SU-DHL-6 (cell line): Measurements from ENCODE around the gene MAML2.
A peak's percentile ranks its signal among the peaks of the same experiment; 100 is the strongest.

Source experiments
- H2AFZ ChIP-seq: fragments of 200-600 bp; sonication (generic); 2 replicates; pipeline ENCODE4 v1.6.1; 2014; ENCODE audit warnings: low read depth, mild to moderate bottlenecking, moderate library complexity, mixed read lengths, antibody characterized with exemption, low read length; ENCODE audit not compliant: severe bottlenecking
- H3F3A ChIP-seq: fragments of 200-600 bp; shearing (Covaris generic); 2 replicates; pipeline ENCODE4 v1.6.0; 2016; ENCODE audit warnings: antibody characterized with exemption, mild to moderate bottlenecking; ENCODE audit not compliant: insufficient read depth
- H3K27ac ChIP-seq: fragments of 200-600 bp; sonication (generic); 2 replicates; pipeline ENCODE4 v1.5.1; 2016; ENCODE audit warnings: low read depth, mild to moderate bottlenecking, low read length, moderate library complexity, mixed read lengths
- H3K27me3 ChIP-seq: fragments of 200-600 bp; sonication (generic), shearing (Covaris generic); 2 replicates; pipeline ENCODE4 v1.6.0; 2014; ENCODE audit warnings: mild to moderate bottlenecking, low read length
- H3K36me3 ChIP-seq: fragments of 200-600 bp; sonication (generic); 2 replicates; pipeline ENCODE4 v1.6.1; 2014; ENCODE audit warnings: mild to moderate bottlenecking, low read length, mixed read lengths
- H3K4me2 ChIP-seq: fragments of 300-600, 200-600 bp; shearing (Covaris generic), sonication (generic); 2 replicates; pipeline ENCODE4 v1.6.0; 2014; ENCODE audit warnings: low read length, low read depth, mild to moderate bottlenecking; ENCODE audit not compliant: poor library complexity, severe bottlenecking
- H3K4me3 ChIP-seq: fragments of 200-600 bp; sonication (generic); 2 replicates; pipeline ENCODE4 v1.5.1; 2014; ENCODE audit warnings: antibody characterized with exemption, low read length, mild to moderate bottlenecking, mixed read lengths; ENCODE audit not compliant: insufficient read depth, poor library complexity, severe bottlenecking
- H3K79me2 ChIP-seq: fragments of 200-600 bp; sonication (generic); 2 replicates; pipeline ENCODE4 v1.6.1; 2014; ENCODE audit warnings: mild to moderate bottlenecking, low read length, moderate library complexity; ENCODE audit not compliant: insufficient read depth
- H3K9ac ChIP-seq: fragments of 200-600 bp; sonication (generic); 2 replicates; pipeline ENCODE4 v1.7.0; 2014; ENCODE audit warnings: mild to moderate bottlenecking, low read length
- H3K9me2 ChIP-seq: fragments of 200-600 bp; sonication (generic); replicated peaks from 2 replicates; pipeline ENCODE4 v1.6.1; 2014; ENCODE audit warnings: low read length; ENCODE audit not compliant: insufficient read depth
- H3K9me3 ChIP-seq: fragments of 200-600 bp; sonication (generic); 2 replicates; pipeline ENCODE4 v1.6.1; 2014; ENCODE audit warnings: low read length, mixed read lengths; ENCODE audit not compliant: insufficient read depth
- H4K20me1 ChIP-seq: fragments of 200-600 bp; sonication (generic); 2 replicates; pipeline ENCODE4 v1.6.1; 2014; ENCODE audit warnings: low read depth, mild to moderate bottlenecking, antibody characterized with exemption, low read length, moderate library complexity, mixed read lengths
- CTCF ChIP-seq: fragments of 200-600 bp; sonication (generic); IDR thresholded peaks from one replicate; pipeline ENCODE4 v1.5.1; 2017; ENCODE audit warnings: antibody characterized with exemption, mild to moderate bottlenecking, low read length, moderate library complexity; ENCODE audit not compliant: insufficient read depth, poor library complexity, severe bottlenecking
- EZH2phosphoT487 ChIP-seq: fragments of 200-600 bp; sonication (generic), shearing (Covaris generic); conservative IDR thresholded peaks from 2 replicates; pipeline ENCODE4 v1.6.1; 2018; ENCODE audit warnings: mild to moderate bottlenecking, antibody characterized with exemption, low read length, moderate library complexity, mixed read lengths

The MAML2 gene

GRCh38 chr11:96015906-96016565 lies 327.0 kb downstream of the MAML2 start:
- H4K20me1 ChIP-seq, result no peaks in the 10 kb centered on the region
- no peak overlapping the region for H2AFZ ChIP-seq
- no peak overlapping the region for H3K27ac ChIP-seq
- no peaks in the 10 kb centered on the region for H3K36me3 ChIP-seq
- no peak overlapping the region for H3K4me3 ChIP-seq
- no peak overlapping the region for H3K9ac ChIP-seq
- no peaks in the 10 kb centered on the region for H3K79me2 ChIP-seq
- no peaks in the 10 kb centered on the region for H3K27me3 ChIP-seq
- no peaks in the 10 kb centered on the region for H3K9me2 ChIP-seq
- no peak for TF ChIP-seq CTCF
- TF ChIP-seq EZH2phosphoT487, result no peak
- H3K9me3 ChIP-seq, result no peaks in the 10 kb centered on the region
- peaks cover 24% of the 10 kb centered on the region for H3F3A ChIP-seq
- H3K4me2 ChIP-seq, result no peak overlapping the region

DNA sequence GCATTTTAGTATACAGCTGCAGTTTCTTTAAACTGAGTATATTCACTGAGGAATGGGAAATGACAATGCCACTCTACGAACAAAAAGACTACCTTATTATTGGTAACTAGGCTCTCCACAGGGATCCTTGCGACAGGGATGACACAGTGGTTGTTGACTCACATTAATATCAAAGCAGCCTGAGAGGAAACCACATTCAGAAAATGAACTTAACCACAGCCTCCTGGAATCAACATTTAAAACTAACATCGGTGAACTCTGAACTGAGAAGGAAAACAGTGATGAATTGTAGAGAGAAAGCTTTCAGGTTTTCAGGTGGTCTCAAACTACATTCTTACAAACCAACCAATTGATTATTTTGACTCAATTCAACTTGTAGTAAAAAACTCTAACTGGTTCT lies 328.8 kb downstream of the MAML2 start:
- H3K9me2 ChIP-seq, result no peaks in the 10 kb centered on the region
- no peaks in the 10 kb centered on the region for H3K79me2 ChIP-seq
- H3K9ac ChIP-seq, result no peak overlapping the region
- no peaks in the 10 kb centered on the region for H3K27me3 ChIP-seq
- no peak overlapping the region for H3K4me3 ChIP-seq
- no peak overlapping the region for H3K4me2 ChIP-seq
- H4K20me1 ChIP-seq, result no peaks in the 10 kb centered on the region
- H3F3A ChIP-seq, result peaks cover 24% of the 10 kb centered on the region
- no peak overlapping the region for H3K27ac ChIP-seq
- H2AFZ ChIP-seq, result no peak overlapping the region
- H3K9me3 ChIP-seq, result no peaks in the 10 kb centered on the region
- H3K36me3 ChIP-seq, result no peaks in the 10 kb centered on the region
- TF ChIP-seq CTCF (no peak), EZH2phosphoT487 (no peak)

DNA sequence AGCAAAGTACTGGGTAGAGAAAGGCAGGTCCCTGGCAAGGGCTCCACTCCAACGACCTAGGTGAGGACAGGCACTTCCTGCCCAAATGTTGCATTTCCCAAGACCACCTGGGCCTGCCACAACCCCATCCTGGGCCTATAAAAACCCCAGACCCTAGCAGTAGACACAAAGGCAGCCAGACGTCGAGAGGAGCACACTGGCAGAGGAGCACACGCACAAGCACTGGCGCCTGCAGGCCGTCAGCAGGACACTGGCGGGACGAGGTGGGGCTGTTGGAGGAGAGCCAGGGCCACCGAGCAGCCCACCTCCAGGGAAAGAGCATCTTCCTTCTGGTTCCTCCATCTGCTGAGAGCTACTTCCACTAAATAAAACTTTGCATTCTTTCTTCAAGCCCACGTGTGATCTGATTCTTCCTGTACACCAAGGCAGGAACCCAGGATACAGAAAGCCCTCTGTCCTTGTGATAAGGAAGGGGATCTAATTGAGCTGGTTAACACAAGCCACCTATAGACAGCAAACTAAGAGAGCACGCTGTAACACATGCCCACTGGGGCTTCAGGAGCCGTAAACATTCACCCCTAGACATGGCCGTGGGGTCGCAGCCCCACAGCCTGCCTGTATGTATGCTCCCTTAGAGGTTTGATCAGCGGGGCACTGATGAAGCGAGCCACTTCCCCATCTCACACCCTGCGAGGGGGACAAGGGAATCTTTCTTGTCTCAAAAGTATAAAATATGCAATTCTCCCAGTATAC lies 329.4 kb downstream of the MAML2 start:
- Histone ChIP-seq H3F3A (peaks cover 24% of the 10 kb centered on the region), H2AFZ (peak overlapping the region; percentile 52), H3K4me2 (no peak overlapping the region), H3K9me2 (no peaks in the 10 kb centered on the region), H3K9me3 (no peaks in the 10 kb centered on the region), H3K27ac (no peak overlapping the region), H3K9ac (no peak overlapping the region), H4K20me1 (no peaks in the 10 kb centered on the region), H3K79me2 (no peaks in the 10 kb centered on the region), H3K36me3 (no peaks in the 10 kb centered on the region), H3K4me3 (no peak overlapping the region), H3K27me3 (no peaks in the 10 kb centered on the region)
- TF ChIP-seq CTCF (no peak), EZH2phosphoT487 (no peak)
